GM23338 (cell line): ENCODE measurements around the gene MINAR1. TPM values are rescaled to one million over a fixed set of nuclear protein-coding genes. Genes with fewer than 3 reads are reported as not detected.

Source experiments
- ATAC-seq: fragments of 200-7000 bp; cut with Tn5 transposase; 3 replicates; pipeline ENCODE4 v1.9.1; 2020
- DNase-seq: peaks from one replicate; pipeline ENCODE4 v3.0.0-alpha.2; 2015; ENCODE audit warnings: low spot score
- H2AFZ ChIP-seq: fragments of 200-600 bp; sonication (generic); 2 replicates; pipeline ENCODE4 v1.8.0; 2016; ENCODE audit warnings: antibody characterized with exemption, mild to moderate bottlenecking, moderate library complexity
- H3F3A ChIP-seq: fragments of 200-600 bp; sonication (generic); replicated peaks from 2 replicates; pipeline ENCODE4 v1.8.0; 2017; ENCODE audit warnings: antibody characterized with exemption, mixed run types, low read depth
- H3K27ac ChIP-seq: fragments of 200-600 bp; sonication (generic); 2 replicates; pipeline ENCODE4 v1.6.1; 2016; ENCODE audit warnings: low read depth
- H3K27me3 ChIP-seq: fragments of 200-600 bp; sonication (generic); 2 replicates; pipeline ENCODE4 v1.8.0; 2016; ENCODE audit warnings: mild to moderate bottlenecking, mixed run types, moderate library complexity; ENCODE audit not compliant: insufficient read depth
- H3K36me3 ChIP-seq: fragments of 200-600 bp; sonication (generic); 2 replicates; pipeline ENCODE4 v1.8.0; 2016; ENCODE audit warnings: mild to moderate bottlenecking; ENCODE audit not compliant: insufficient read depth
- H3K4me1 ChIP-seq: fragments of 200-600 bp; sonication (generic); 2 replicates; pipeline ENCODE4 v1.8.0; 2016; ENCODE audit warnings: mild to moderate bottlenecking, moderate library complexity; ENCODE audit not compliant: insufficient read depth
- H3K4me2 ChIP-seq: fragments of 200-600 bp; sonication (generic); 2 replicates; pipeline ENCODE4 v1.7.1; 2017; ENCODE audit warnings: mixed run types
- H3K4me3 ChIP-seq: fragments of 200-600 bp; sonication (generic); 2 replicates; pipeline ENCODE4 v1.6.1; 2016; ENCODE audit warnings: mixed run types
- H3K79me2 ChIP-seq: fragments of 200-600 bp; sonication (generic); replicated peaks from 2 replicates; pipeline ENCODE4 v1.8.0; 2017; ENCODE audit warnings: mild to moderate bottlenecking; ENCODE audit not compliant: insufficient read depth
- H3K9me2 ChIP-seq: fragments of 200-600 bp; sonication (generic); 2 replicates; pipeline ENCODE4 v1.8.0; 2017; ENCODE audit not compliant: insufficient read depth
- H4K20me1 ChIP-seq: fragments of 200-600 bp; sonication (generic); replicated peaks from 2 replicates; pipeline ENCODE4 v1.8.0; 2017; ENCODE audit warnings: mild to moderate bottlenecking; ENCODE audit not compliant: insufficient read depth
- H3K27ac Mint-ChIP-seq: 2 replicates; pipeline ENCODE4 v1.8.0; 2020; ENCODE audit warnings: inconsistent platforms, mild to moderate bottlenecking, moderate library complexity, mixed read lengths
- H3K27me3 Mint-ChIP-seq: 3 replicates; pipeline ENCODE4 v1.8.0; 2022; ENCODE audit warnings: low read depth, mild to moderate bottlenecking, moderate library complexity, mixed read lengths, inconsistent platforms; ENCODE audit not compliant: insufficient read depth, poor library complexity
- H3K36me3 Mint-ChIP-seq: 3 replicates; pipeline ENCODE4 v1.8.0; 2021; ENCODE audit warnings: low read depth, mild to moderate bottlenecking, inconsistent platforms, moderate library complexity, mixed read lengths
- H3K4me1 Mint-ChIP-seq: 3 replicates; pipeline ENCODE4 v1.8.0; 2020; ENCODE audit warnings: mild to moderate bottlenecking, inconsistent platforms, mixed read lengths
- H3K4me3 Mint-ChIP-seq: 3 replicates; pipeline ENCODE4 v1.8.0; 2021; ENCODE audit warnings: moderate library complexity, mild to moderate bottlenecking, inconsistent platforms, mixed read lengths
- H3K9me3 Mint-ChIP-seq: 3 replicates; pipeline ENCODE4 v1.8.0; 2020; ENCODE audit warnings: moderate library complexity, mild to moderate bottlenecking, inconsistent platforms, mixed read lengths
- CREB1 ChIP-seq: fragments of 250-450 bp; sonication (Bioruptor Pico); IDR thresholded peaks from 2 replicates; pipeline ENCODE4 v1.5.0; 2020; ENCODE audit warnings: low read depth, mild to moderate bottlenecking, moderate library complexity
- CTCF ChIP-seq, 2 experiments: fragments of 200-600 bp in 1 of 2; sonication (generic) in 1 of 2; conservative IDR thresholded peaks; 2 replicates each; pipeline versions ENCODE4 v1.5.1 to v1.6.1; 2016 to 2017; ENCODE audit warnings: antibody characterized with exemption in 2 of 2, low read depth in 2 of 2, mild to moderate bottlenecking in 2 of 2, moderate library complexity in 1 of 2
- ETS1 ChIP-seq: IDR thresholded peaks from 2 replicates; pipeline ENCODE4 v1.6.1; 2016; ENCODE audit warnings: antibody characterized with exemption
- EZH2 ChIP-seq: fragments of 200-600 bp; sonication (generic); IDR thresholded peaks from one replicate; pipeline ENCODE4 v1.8.0; 2017; ENCODE audit warnings: antibody characterized with exemption, mild to moderate bottlenecking, low read depth; ENCODE audit not compliant: unreplicated experiment
- JUNB ChIP-seq: IDR thresholded peaks from one replicate; pipeline ENCODE4 v1.6.1; 2016; ENCODE audit warnings: antibody characterized with exemption; ENCODE audit not compliant: unreplicated experiment
- NANOG ChIP-seq: IDR thresholded peaks from 2 replicates; pipeline ENCODE4 v1.6.1; 2016; ENCODE audit warnings: antibody characterized with exemption, borderline replicate concordance
- POLR2AphosphoS5 ChIP-seq: IDR thresholded peaks from 2 replicates; pipeline ENCODE4 v1.6.1; 2016; ENCODE audit warnings: antibody characterized with exemption, low read depth
- REST ChIP-seq: IDR thresholded peaks from one replicate; pipeline ENCODE4 v1.6.1; 2018; ENCODE audit warnings: antibody characterized with exemption; ENCODE audit not compliant: unreplicated experiment
- STAT1 ChIP-seq: IDR thresholded peaks from one replicate; pipeline ENCODE4 v1.6.1; 2016; ENCODE audit warnings: antibody characterized with exemption; ENCODE audit not compliant: unreplicated experiment
- ZNF114 ChIP-seq: fragments of 250-450 bp; sonication (Bioruptor Pico); IDR thresholded peaks from 2 replicates; pipeline ENCODE4 v1.5.0; 2020; ENCODE audit warnings: mild to moderate bottlenecking, moderate library complexity
- ZNF331 ChIP-seq: fragments of 250-450 bp; sonication (Bioruptor Pico); IDR thresholded peaks from 2 replicates; pipeline ENCODE4 v1.5.0; 2020; ENCODE audit warnings: low read depth, mild to moderate bottlenecking, moderate library complexity
- ZNF462 ChIP-seq: fragments of 250-450 bp; sonication (Bioruptor Pico); IDR thresholded peaks from 2 replicates; pipeline ENCODE4 v1.5.0; 2020; ENCODE audit warnings: mild to moderate bottlenecking, moderate library complexity
- polyA plus RNA-seq: library from polyadenylated mRNA; unstranded; fragments of >200 nt; fragmentation: Nextera tagmentation; extraction: Ambion mirVana; gene quantifications from 2 replicates; pipeline ENCODE4 v1.2.1, GENCODE V29; 2016
- total RNA-seq: library from RNA; depleted of rRNA; stranded (reverse); fragments of >200 nt; shearing (Covaris generic); gene quantifications from 2 replicates; pipeline ENCODE4 v1.2.3, GENCODE V29; 2014

The MINAR1 gene
- total and polyA plus RNA-seq, 2 experiments from 2014 or later: 0.32 to 1.4 TPM

- H2AFZ ChIP-seq: no peak overlapping the region
- TF ChIP-seq ZNF462 (CRISPR knock-in tag): no peak
- TF ChIP-seq EZH2: no peak
- TF ChIP-seq CTCF (conservative IDR thresholded peaks at IDR 0.05; ENCODE audit: low read depth in 2 of 2): no peak
- TF ChIP-seq REST: no peak
- TF ChIP-seq POLR2AphosphoS5: no peak
- TF ChIP-seq CREB1 (CRISPR knock-in tag): no peak
- no peak for TF ChIP-seq STAT1
- no peak for TF ChIP-seq ZNF114 (CRISPR knock-in tag)
- no peak for TF ChIP-seq ZNF331 (CRISPR knock-in tag)
- no peak for TF ChIP-seq JUNB
- no peak for TF ChIP-seq NANOG
- TF ChIP-seq ETS1: no peak
- no peaks in the 10 kb centered on the region for H3K9me3 Mint-ChIP-seq
- DNase-seq (no peak), ATAC-seq (no peak)
- no peaks in the 10 kb centered on the region for H3K9me2 ChIP-seq
- H3K4me3 ChIP-seq: no peak overlapping the region
- H3K36me3 Mint-ChIP-seq: no peaks in the 10 kb centered on the region
- H4K20me1 ChIP-seq: no peaks in the 10 kb centered on the region
- no peaks in the 10 kb centered on the region for H3K27me3 Mint-ChIP-seq
- no peaks in the 10 kb centered on the region for H3K4me1 Mint-ChIP-seq
- H3K4me1 ChIP-seq: no peaks in the 10 kb centered on the region
- H3F3A ChIP-seq: no peaks in the 10 kb centered on the region
- no peak overlapping the region for H3K4me3 Mint-ChIP-seq
- no peaks in the 10 kb centered on the region for H3K27me3 ChIP-seq
- H3K79me2 ChIP-seq: no peaks in the 10 kb centered on the region
- H3K27ac Mint-ChIP-seq: no peak overlapping the region
- no peak overlapping the region for H3K4me2 ChIP-seq
- no peak overlapping the region for H3K27ac ChIP-seq
- H3K36me3 ChIP-seq: no peaks in the 10 kb centered on the region
Measured at GRCh38 chr15:79452244-79453051, 20.3 kb downstream of the MINAR1 start.
